Adrenal gland (tissue), 12 donors: ENCODE results near the gene KCTD13. TPM values are rescaled to one million over a fixed set of nuclear protein-coding genes. Genes with fewer than 3 reads are reported as not detected.
"Not testable (repeated sequence)": the region's sequence is repeated elsewhere in the genome, so short reads cannot be mapped to it uniquely, and the experiment has no call there.

Source experiments
- DNase-seq, 7 donors: peaks; one replicate each; pipeline ENCODE4 v3.0.0-alpha.2; 2019 to 2020
- H3K27ac ChIP-seq, 5 donors: fragments of 200-600 bp; sonication (generic) in 4 of 5; 1 replicate in 3 of 5; 2 replicates in 2 of 5; pipeline versions ENCODE4 v1.5.1 to v1.8.0; 2016 to 2020; ENCODE audit warnings: mild to moderate bottlenecking in 1 of 5
- H3K27me3 ChIP-seq: fragments of 200-600 bp; 2 replicates; pipeline ENCODE4 v1.8.0; 2021
- H3K36me3 ChIP-seq, 2 donors: fragments of 200-600 bp; replicated peaks in 1 of 2; 1 replicate in 1 of 2; 2 replicates in 1 of 2; pipeline versions ENCODE4 v1.5.1 to v1.8.0; 2018 to 2022
- H3K4me1 ChIP-seq, 2 donors: fragments of 200-600 bp; replicated peaks in 1 of 2; 1 replicate in 1 of 2; 2 replicates in 1 of 2; pipeline versions ENCODE4 v1.5.1 to v1.8.0; 2018 to 2021
- H3K4me3 ChIP-seq, 4 donors: fragments of 200-600 bp; sonication (generic) in 3 of 4; one replicate each; pipeline ENCODE4 v1.5.1; 2016 to 2018
- H3K9me3 ChIP-seq, 3 donors: fragments of 200-600 bp; sonication (generic) in 1 of 3; replicated peaks in 1 of 3; 1 replicate in 2 of 3; 2 replicates in 1 of 3; pipeline versions ENCODE4 v1.5.1 to v1.8.0; 2016 to 2021
- CTCF ChIP-seq, 6 experiments: fragments of 450-650 bp in 4 of 6; fragments of 200-600 bp in 2 of 6; sonication (generic) in 1 of 6; IDR thresholded peaks; 1 replicate in 5 of 6; 2 replicates in 1 of 6; pipeline versions ENCODE4 v1.5.1 to v1.8.0; 2016 to 2021; ENCODE audit warnings: antibody characterized with exemption in 6 of 6, mild to moderate bottlenecking in 2 of 6, moderate library complexity in 1 of 6
- POLR2A ChIP-seq, 2 donors: fragments of 450-650 bp; IDR thresholded peaks; one replicate each; pipeline ENCODE4 v1.6.1; 2017; ENCODE audit warnings: antibody characterized with exemption in 2 of 2, mild to moderate bottlenecking in 2 of 2, moderate library complexity in 1 of 2
- WGBS, 4 donors: extraction: QIAGEN DNeasy Blood & Tissue Kit in 2 of 4; methylation state at CpG; one replicate each; pipeline versions ENCODE4 v1.1.5 to v1.1.7; 2013 to 2017; 5-methylcytosine and 5-hydroxymethylcytosine counted together
- intact Hi-C, 2 donors: fragments of 100-400 bp; cut with DNase I; formaldehyde crosslinking; loops; one replicate each; pipeline versions ENCODE4 v1.14.1 to v1.15.0; 2022 to 2023
- polyA plus RNA-seq, 3 donors: library from polyadenylated mRNA; stranded (reverse); fragments of 200-250 nt in 2 of 3; fragments of 350-450 nt in 1 of 3; fragmentation: Illumina TruSeq in 1 of 3; extraction: RNeasy Lipid Tissue Mini Kit (QIAGEN cat#74804) in 1 of 3; gene quantifications; one replicate each; pipeline ENCODE4 v1.2.3, GENCODE V29; 2013 to 2014
- total RNA-seq, 9 donors: library from RNA; depleted of rRNA in 4 of 9; stranded (reverse); fragments of >200 nt in 4 of 9; fragments of 120-200 nt in 1 of 9; fragmentation: NEBNext Ultra II Directional in 1 of 9; extraction: Animal tissue kit (Norgen Biotek cat#: 25700) in 1 of 9; gene quantifications; one replicate each; pipeline versions ENCODE4 v1.1.0 to v1.2.4, GENCODE V29; 2013 to 2023
- donor health status: healthy with polysubstance abuse.
- donor health status: Bipolar disorder and iron deficiency.
- donor health status: DM: yes; HTN: yes; CAD: no.
- donor health status: DM: no; HTN: no; CAD: no.
- donor health status: DM: no; HTN: no; CAD: no.
- donor health status: DM: yes; HTN: yes; CAD: no.

The KCTD13 gene
- total and polyA plus RNA-seq, 12 donors, result 6.2 to 39.4 (median 21.4) TPM

DNA sequence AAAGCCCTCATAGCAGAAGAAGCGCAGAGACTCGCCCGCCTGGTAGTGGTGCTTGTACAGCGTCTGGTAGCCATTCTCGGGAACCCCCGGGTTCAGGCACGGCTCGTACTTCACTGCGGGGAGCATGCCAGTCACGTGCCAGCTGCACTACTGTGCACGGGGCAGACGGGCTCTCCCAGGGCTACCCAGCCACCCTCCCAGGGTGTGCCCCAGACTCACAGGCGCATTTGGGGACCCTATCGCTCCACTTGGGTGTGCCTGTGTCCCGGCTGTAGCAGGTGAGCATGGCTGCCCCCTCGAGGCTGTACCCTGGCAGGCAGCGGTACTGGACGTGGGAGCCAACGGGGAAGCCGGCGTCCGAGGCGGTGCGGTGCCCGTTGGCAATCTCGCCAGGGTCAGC lies 52.7 kb downstream of the KCTD13 start:
- TF ChIP-seq POLR2A (IDR thresholded peaks at IDR 0.05) (no peak), CTCF (IDR thresholded peaks at IDR 0.05) (no peak)
- intact Hi-C loops, result loop anchor here in 1 of 2 donors (5.0 kb wide), 1 partner anchor 129 kb away; no protein-coding TSS in a partner anchor
- no peak for DNase-seq
- no peaks in the 10 kb centered on the region for H3K36me3 ChIP-seq
- H3K27me3 ChIP-seq, result no peaks in the 10 kb centered on the region
- H3K4me3 ChIP-seq, result no peak overlapping the region
- no peak overlapping the region for H3K27ac ChIP-seq
- H3K4me1 ChIP-seq, result peaks cover 0 to 3% of the 10 kb centered on the region in 2 donors
- H3K9me3 ChIP-seq, result no peaks in the 10 kb centered on the region
- 88 to 95% (median 93%) methylated on average over 3 to 26 of the region's 26 CpGs for WGBS, 4 donors

- WGBS, 4 donors, result 88 to 95% (median 95%) methylated on average over 10 to 16 of the region's 16 CpGs
- Histone ChIP-seq H3K4me3 (no peak overlapping the region), H3K27ac (no peak overlapping the region), H3K9me3 (no peaks in the 10 kb centered on the region), H3K27me3 (no peaks in the 10 kb centered on the region), H3K4me1 (peaks cover 0 to 3% of the 10 kb centered on the region in 2 donors), H3K36me3 (no peaks in the 10 kb centered on the region)
- no peak for TF ChIP-seq POLR2A (IDR thresholded peaks at IDR 0.05)
- no peak for TF ChIP-seq CTCF (IDR thresholded peaks at IDR 0.05)
- DNase-seq, result no peak
- intact Hi-C loops, result loop anchor here in 1 of 2 donors (5.0 kb wide), 1 partner anchor 130 kb away; no protein-coding TSS in a partner anchor
Observed at GRCh38 chr16:29871822-29872546, 54.0 kb downstream of the KCTD13 start.

DNA sequence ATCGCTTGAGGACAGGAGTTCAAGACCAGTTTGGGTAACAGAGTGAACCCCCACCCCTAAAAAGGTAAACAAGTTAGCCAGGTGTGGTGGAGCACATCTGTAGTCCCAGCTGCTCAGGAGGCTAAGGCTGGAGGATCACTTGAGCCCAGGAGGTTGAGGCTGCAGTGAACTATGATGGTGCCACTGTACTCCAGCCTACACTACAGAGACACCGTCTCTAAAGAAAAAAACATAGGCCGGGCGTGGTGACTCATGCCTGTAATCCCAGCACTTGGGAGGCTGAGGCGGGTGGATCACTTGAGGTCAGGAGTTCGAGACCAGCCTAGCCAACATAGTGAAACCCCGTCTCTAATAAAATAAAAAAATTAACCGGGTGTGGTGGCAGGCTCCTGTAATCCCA lies 57.0 kb downstream of the KCTD13 start:
- not testable (repeated sequence) for H3K9me3 ChIP-seq
- WGBS, 4 donors, result 82 to 90% (median 86%) methylated on average over 6 to 8 of the region's 8 CpGs

DNA sequence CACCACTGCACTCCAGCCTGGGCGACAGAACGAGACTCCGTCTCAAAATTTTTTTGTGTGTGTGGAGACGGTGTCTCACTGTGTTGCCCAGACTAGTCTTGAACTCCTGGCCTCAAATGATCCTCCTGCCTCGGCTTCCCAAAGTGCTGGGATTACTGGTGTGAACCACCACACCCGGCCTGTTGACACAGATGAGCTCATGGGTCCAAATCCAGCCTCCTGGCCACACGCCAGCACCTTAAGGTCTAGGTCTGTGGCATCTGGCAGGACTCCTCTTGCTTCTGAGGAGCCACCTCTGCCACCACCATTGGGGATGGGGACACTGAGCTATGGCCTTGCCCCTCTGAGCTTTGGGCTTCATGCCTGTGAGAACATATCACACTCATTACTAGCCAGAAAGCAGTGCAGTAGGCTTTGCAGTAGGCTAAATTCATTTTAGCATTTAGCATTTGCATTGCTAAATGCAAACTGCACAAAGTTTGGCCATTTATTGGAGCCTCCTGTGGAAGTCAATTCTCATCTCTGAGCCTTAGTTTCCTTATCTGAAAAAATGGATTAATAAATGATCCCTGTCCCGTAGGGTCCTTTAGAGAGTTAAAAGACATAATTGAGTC lies 57.5 kb downstream of the KCTD13 start:
- Histone ChIP-seq H3K4me3 (no peak overlapping the region), H3K27ac (no peak overlapping the region), H3K4me1 (no peaks in the 10 kb centered on the region), H3K9me3 (no peaks in the 10 kb centered on the region), H3K27me3 (no peaks in the 10 kb centered on the region), H3K36me3 (no peaks in the 10 kb centered on the region)
- intact Hi-C loops, result no loop called here
- no peak for DNase-seq
- no peak for TF ChIP-seq CTCF (IDR thresholded peaks at IDR 0.05)
- TF ChIP-seq POLR2A (IDR thresholded peaks at IDR 0.05), result no peak
- WGBS, 4 donors, result 54 to 75% (median 75%) methylated on average over 4 to 8 of the region's 8 CpGs

More for the DNA sequence above, 57.0 kb downstream of the KCTD13 start:
- H3K36me3 ChIP-seq, DNase-seq, H3K27me3 ChIP-seq, H3K27ac ChIP-seq, intact Hi-C loops, H3K4me1 ChIP-seq, H3K4me3 ChIP-seq: not testable (repeated sequence)
